ENCODE data around the gene THRSP. TPM values are rescaled to one million over a fixed set of nuclear protein-coding genes. Genes with fewer than 3 reads are reported as not detected.
A peak's percentile ranks its signal among the peaks of the same experiment; 100 is the strongest.

Gene THRSP
- total RNA-seq, 2 donors from 2014 or later, result not detected

DNA sequence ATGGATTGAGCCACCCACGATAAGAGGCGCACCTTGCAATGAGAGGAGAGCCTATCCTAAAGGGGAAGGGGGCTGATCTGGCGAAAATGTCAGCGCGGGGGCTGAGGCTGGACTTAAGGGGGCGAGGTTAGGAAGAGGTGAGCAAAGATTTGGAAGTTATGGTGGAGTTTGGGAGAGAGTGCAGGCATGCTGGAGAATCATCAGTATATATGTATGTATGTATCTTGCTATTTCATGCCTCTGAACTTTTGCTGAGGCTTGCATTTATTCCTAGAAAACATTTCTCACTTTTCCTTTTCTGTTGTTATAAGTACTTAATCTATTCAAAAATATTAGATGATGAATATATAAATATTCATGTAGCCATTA, 17.2 kb upstream of the THRSP start:
- Histone ChIP-seq H3K4me1 (ENCODE audit: control insufficient read depth, insufficient read depth, low read length) (no peaks in the 10 kb centered on the region), H3K27me3 (ENCODE audit: control insufficient read depth, insufficient read depth, low read length, poor library complexity, severe bottlenecking) (no peaks in the 10 kb centered on the region), H3K36me3 (ENCODE audit: control insufficient read depth, insufficient read depth, low read length) (no peaks in the 10 kb centered on the region), H3K27ac (ENCODE audit: low read depth, low read length) (no peak overlapping the region), H3K9me3 (ENCODE audit: control insufficient read depth, low read length) (no peaks in the 10 kb centered on the region), H3K9ac (ENCODE audit: extremely low read depth, low read length, poor library complexity, severe bottlenecking) (no peak overlapping the region), H3K4me3 (ENCODE audit: low read length) (no peak overlapping the region)
- peak overlapping the region; percentile 37 for H3K4me3 Mint-ChIP-seq
- TF ChIP-seq, protein P1, sequence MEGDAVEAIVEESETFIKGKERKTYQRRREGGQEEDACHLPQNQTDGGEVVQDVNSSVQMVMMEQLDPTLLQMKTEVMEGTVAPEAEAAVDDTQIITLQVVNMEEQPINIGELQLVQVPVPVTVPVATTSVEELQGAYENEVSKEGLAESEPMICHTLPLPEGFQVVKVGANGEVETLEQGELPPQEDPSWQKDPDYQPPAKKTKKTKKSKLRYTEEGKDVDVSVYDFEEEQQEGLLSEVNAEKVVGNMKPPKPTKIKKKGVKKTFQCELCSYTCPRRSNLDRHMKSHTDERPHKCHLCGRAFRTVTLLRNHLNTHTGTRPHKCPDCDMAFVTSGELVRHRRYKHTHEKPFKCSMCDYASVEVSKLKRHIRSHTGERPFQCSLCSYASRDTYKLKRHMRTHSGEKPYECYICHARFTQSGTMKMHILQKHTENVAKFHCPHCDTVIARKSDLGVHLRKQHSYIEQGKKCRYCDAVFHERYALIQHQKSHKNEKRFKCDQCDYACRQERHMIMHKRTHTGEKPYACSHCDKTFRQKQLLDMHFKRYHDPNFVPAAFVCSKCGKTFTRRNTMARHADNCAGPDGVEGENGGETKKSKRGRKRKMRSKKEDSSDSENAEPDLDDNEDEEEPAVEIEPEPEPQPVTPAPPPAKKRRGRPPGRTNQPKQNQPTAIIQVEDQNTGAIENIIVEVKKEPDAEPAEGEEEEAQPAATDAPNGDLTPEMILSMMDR (conservative IDR thresholded peaks at IDR 0.05), result no peak
- DNase-seq, result no peak
- 17 to 26% methylated on average over 5 to 6 of the region's 6 CpGs for WGBS, 2 experiments (ENCODE audit: insufficient coverage in 1 of 2, insufficient read length in 1 of 2)
- peak overlapping the region; percentile 56 for H3K27ac Mint-ChIP-seq
- H3K27me3 Mint-ChIP-seq (ENCODE audit: insufficient read depth), result peaks cover 10% of the 10 kb centered on the region
- H3K4me1 Mint-ChIP-seq, result peaks cover 19% of the 10 kb centered on the region
- no peaks in the 10 kb centered on the region for H3K36me3 Mint-ChIP-seq (ENCODE audit: low read depth)
- no peaks in the 10 kb centered on the region for H3K9me3 Mint-ChIP-seq

DNA sequence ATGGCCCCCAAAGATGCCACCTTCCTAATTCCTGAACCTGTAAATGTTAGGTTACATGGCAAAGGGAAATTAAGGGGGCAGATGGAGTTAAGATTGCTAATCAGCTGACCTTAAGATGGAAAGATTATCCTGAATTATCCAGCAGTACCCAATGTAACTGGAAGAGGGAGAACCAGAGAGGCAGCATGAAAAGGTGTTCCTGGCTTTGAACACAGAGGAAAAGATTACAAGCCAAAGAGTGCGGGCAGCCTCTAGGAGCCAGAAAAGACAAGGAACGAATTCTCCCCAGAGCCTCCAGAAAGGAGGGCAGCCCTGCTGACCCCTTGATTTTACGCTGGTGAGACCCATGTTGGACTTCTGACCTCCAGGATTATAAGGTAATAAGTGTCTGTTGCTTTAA, 15.1 kb upstream of the THRSP start:
- Histone ChIP-seq H3K4me1 (ENCODE audit: control insufficient read depth, insufficient read depth, low read length) (no peaks in the 10 kb centered on the region), H3K4me3 (ENCODE audit: low read length) (no peak overlapping the region), H3K36me3 (ENCODE audit: control insufficient read depth, insufficient read depth, low read length) (no peaks in the 10 kb centered on the region), H3K9ac (ENCODE audit: extremely low read depth, low read length, poor library complexity, severe bottlenecking) (no peak overlapping the region), H3K27me3 (ENCODE audit: control insufficient read depth, insufficient read depth, low read length, poor library complexity, severe bottlenecking) (no peaks in the 10 kb centered on the region), H3K27ac (ENCODE audit: low read depth, low read length) (no peak overlapping the region), H3K9me3 (ENCODE audit: control insufficient read depth, low read length) (no peaks in the 10 kb centered on the region)
- DNase-seq, result no peak
- Mint-ChIP-seq H3K27ac (no peak overlapping the region), H3K4me1 (peaks cover 17% of the 10 kb centered on the region), H3K9me3 (no peaks in the 10 kb centered on the region), H3K27me3 (ENCODE audit: insufficient read depth) (peaks cover 7% of the 10 kb centered on the region), H3K36me3 (ENCODE audit: low read depth) (no peaks in the 10 kb centered on the region), H3K4me3 (no peak overlapping the region)
- WGBS, 2 experiments (ENCODE audit: insufficient coverage in 1 of 2, insufficient read length in 1 of 2), result 91 to 94% methylated on average over 2 to 3 of the region's 3 CpGs
- TF ChIP-seq, protein P1 (conservative IDR thresholded peaks at IDR 0.05), result peak; percentile 33

DNA sequence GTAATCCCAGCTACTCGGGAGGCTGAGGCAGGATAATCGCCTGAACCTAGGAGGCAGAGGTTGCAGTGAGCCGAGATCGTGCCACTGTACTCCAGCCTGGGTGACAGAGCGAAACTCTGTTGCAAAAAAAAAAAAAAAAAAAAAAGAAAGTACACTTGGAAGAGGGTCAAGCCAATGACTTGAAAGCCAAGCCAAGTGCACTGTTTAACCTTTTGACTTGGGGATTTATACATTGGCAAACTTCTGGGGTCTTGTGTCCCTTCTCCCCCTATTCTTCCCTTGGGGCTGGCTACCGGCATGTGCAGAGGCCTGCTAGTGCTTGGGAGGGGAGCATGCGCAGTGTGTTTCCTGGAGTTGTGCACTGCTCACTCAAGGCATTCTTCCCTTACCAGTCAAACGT, 14.3 kb upstream of the THRSP start:
- H3K36me3 ChIP-seq (ENCODE audit: control insufficient read depth, insufficient read depth, low read length), result no peaks in the 10 kb centered on the region
- no peak overlapping the region for H3K4me3 Mint-ChIP-seq
- TF ChIP-seq, protein P1 (conservative IDR thresholded peaks at IDR 0.05), result no peak
- no peak overlapping the region for H3K9ac ChIP-seq (ENCODE audit: extremely low read depth, low read length, poor library complexity, severe bottlenecking)
- H3K4me1 ChIP-seq (ENCODE audit: control insufficient read depth, insufficient read depth, low read length), result no peaks in the 10 kb centered on the region
- no peaks in the 10 kb centered on the region for H3K36me3 Mint-ChIP-seq (ENCODE audit: low read depth)
- no peaks in the 10 kb centered on the region for H3K27me3 ChIP-seq (ENCODE audit: control insufficient read depth, insufficient read depth, low read length, poor library complexity, severe bottlenecking)
- WGBS, 2 experiments (ENCODE audit: insufficient coverage in 1 of 2, insufficient read length in 1 of 2), result 91 to 98% methylated on average over 8 of the region's 8 CpGs
- H3K27ac ChIP-seq (ENCODE audit: low read depth, low read length), result no peak overlapping the region
- H3K27me3 Mint-ChIP-seq (ENCODE audit: insufficient read depth), result peaks cover 7% of the 10 kb centered on the region
- H3K27ac Mint-ChIP-seq, result no peak overlapping the region
- no peaks in the 10 kb centered on the region for H3K9me3 ChIP-seq (ENCODE audit: control insufficient read depth, low read length)
- no peaks in the 10 kb centered on the region for H3K9me3 Mint-ChIP-seq
- H3K4me1 Mint-ChIP-seq, result peaks cover 17% of the 10 kb centered on the region
- no peak overlapping the region for H3K4me3 ChIP-seq (ENCODE audit: low read length)
- DNase-seq, result no peak

Data from endodermal cell (in vitro differentiated cells).